Upper lobe of left lung (tissue), 4 donors: ENCODE measurements around the gene HKDC1.

Source experiments
- CTCF ChIP-seq, 6 experiments: fragments of 450-650 bp in 4 of 6; fragments of 200-600 bp in 2 of 6; sonication (generic) in 2 of 6; IDR thresholded peaks; one replicate each; pipeline ENCODE4 v1.5.1; 2016 to 2019; ENCODE audit warnings: antibody characterized with exemption in 6 of 6
- EP300 ChIP-seq, 4 donors: sonication (generic); formaldehyde crosslinking; IDR thresholded peaks; one replicate each; pipeline ENCODE4 v1.5.1; 2017; ENCODE audit warnings: antibody characterized with exemption in 4 of 4, control low read depth in 2 of 4
- POLR2A ChIP-seq, 4 donors: fragments of 450-650 bp; IDR thresholded peaks; one replicate each; pipeline ENCODE4 v1.5.1; 2016 to 2017; ENCODE audit warnings: antibody characterized with exemption in 4 of 4, mild to moderate bottlenecking in 2 of 4
- POLR2AphosphoS5 ChIP-seq, 2 donors: sonication (generic); formaldehyde crosslinking; IDR thresholded peaks; one replicate each; pipeline ENCODE4 v1.5.1; 2017; ENCODE audit warnings: antibody characterized with exemption in 2 of 2

- TF ChIP-seq CTCF (IDR thresholded peaks at IDR 0.05), result no peak
- TF ChIP-seq POLR2A (IDR thresholded peaks at IDR 0.05), result no peak
- no peak for TF ChIP-seq POLR2AphosphoS5 (IDR thresholded peaks at IDR 0.05)
- no peak for TF ChIP-seq EP300 (IDR thresholded peaks at IDR 0.05)
Measured at GRCh38 chr10:69211524-69211923, 8.6 kb upstream of the HKDC1 start.
